ENCODE results near the gene YDJC. TPM values are rescaled to one million over a fixed set of nuclear protein-coding genes. Genes with fewer than 3 reads are reported as not detected.

YDJC gene
- total and polyA plus RNA-seq, 9 of the 15 experiments (the other 6 are each of a cell fraction or from before 2014, with no cell fraction given): 13.5 to 871 (median 164) TPM

GRCh38 chr22:21605887-21606564, 23.8 kb downstream of the YDJC start (continued):
- no peak for TF ChIP-seq ZFPM2 (CRISPR knock-in tag; IDR thresholded peaks at IDR 0.05)
- TF ChIP-seq, protein P1, sequence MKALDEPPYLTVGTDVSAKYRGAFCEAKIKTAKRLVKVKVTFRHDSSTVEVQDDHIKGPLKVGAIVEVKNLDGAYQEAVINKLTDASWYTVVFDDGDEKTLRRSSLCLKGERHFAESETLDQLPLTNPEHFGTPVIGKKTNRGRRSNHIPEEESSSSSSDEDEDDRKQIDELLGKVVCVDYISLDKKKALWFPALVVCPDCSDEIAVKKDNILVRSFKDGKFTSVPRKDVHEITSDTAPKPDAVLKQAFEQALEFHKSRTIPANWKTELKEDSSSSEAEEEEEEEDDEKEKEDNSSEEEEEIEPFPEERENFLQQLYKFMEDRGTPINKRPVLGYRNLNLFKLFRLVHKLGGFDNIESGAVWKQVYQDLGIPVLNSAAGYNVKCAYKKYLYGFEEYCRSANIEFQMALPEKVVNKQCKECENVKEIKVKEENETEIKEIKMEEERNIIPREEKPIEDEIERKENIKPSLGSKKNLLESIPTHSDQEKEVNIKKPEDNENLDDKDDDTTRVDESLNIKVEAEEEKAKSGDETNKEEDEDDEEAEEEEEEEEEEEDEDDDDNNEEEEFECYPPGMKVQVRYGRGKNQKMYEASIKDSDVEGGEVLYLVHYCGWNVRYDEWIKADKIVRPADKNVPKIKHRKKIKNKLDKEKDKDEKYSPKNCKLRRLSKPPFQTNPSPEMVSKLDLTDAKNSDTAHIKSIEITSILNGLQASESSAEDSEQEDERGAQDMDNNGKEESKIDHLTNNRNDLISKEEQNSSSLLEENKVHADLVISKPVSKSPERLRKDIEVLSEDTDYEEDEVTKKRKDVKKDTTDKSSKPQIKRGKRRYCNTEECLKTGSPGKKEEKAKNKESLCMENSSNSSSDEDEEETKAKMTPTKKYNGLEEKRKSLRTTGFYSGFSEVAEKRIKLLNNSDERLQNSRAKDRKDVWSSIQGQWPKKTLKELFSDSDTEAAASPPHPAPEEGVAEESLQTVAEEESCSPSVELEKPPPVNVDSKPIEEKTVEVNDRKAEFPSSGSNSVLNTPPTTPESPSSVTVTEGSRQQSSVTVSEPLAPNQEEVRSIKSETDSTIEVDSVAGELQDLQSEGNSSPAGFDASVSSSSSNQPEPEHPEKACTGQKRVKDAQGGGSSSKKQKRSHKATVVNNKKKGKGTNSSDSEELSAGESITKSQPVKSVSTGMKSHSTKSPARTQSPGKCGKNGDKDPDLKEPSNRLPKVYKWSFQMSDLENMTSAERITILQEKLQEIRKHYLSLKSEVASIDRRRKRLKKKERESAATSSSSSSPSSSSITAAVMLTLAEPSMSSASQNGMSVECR (CRISPR knock-in tag; IDR thresholded peaks at IDR 0.05): peak; percentile 81
- TF ChIP-seq YY1 (IDR thresholded peaks at IDR 0.05; ENCODE audit: borderline replicate concordance in 1 of 3, control insufficient read depth in 1 of 3, extremely low read depth in 1 of 3, insufficient read depth in 3 of 3, insufficient read length in 1 of 3, insufficient replicate concordance in 2 of 3, low read depth in 1 of 3, low read length in 2 of 3): no peak
- TF ChIP-seq CREBBP (IDR thresholded peaks at IDR 0.05; ENCODE audit: low read depth, low read length): no peak
- TF ChIP-seq, protein P2, sequence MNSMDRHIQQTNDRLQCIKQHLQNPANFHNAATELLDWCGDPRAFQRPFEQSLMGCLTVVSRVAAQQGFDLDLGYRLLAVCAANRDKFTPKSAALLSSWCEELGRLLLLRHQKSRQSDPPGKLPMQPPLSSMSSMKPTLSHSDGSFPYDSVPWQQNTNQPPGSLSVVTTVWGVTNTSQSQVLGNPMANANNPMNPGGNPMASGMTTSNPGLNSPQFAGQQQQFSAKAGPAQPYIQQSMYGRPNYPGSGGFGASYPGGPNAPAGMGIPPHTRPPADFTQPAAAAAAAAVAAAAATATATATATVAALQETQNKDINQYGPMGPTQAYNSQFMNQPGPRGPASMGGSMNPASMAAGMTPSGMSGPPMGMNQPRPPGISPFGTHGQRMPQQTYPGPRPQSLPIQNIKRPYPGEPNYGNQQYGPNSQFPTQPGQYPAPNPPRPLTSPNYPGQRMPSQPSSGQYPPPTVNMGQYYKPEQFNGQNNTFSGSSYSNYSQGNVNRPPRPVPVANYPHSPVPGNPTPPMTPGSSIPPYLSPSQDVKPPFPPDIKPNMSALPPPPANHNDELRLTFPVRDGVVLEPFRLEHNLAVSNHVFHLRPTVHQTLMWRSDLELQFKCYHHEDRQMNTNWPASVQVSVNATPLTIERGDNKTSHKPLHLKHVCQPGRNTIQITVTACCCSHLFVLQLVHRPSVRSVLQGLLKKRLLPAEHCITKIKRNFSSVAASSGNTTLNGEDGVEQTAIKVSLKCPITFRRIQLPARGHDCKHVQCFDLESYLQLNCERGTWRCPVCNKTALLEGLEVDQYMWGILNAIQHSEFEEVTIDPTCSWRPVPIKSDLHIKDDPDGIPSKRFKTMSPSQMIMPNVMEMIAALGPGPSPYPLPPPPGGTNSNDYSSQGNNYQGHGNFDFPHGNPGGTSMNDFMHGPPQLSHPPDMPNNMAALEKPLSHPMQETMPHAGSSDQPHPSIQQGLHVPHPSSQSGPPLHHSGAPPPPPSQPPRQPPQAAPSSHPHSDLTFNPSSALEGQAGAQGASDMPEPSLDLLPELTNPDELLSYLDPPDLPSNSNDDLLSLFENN (IDR thresholded peaks at IDR 0.05; ENCODE audit: low read depth in 2 of 2, low read length in 2 of 2): no peak
- no peak for TF ChIP-seq HMG20B (CRISPR knock-in tag; IDR thresholded peaks at IDR 0.05)
- TF ChIP-seq, protein P3, sequence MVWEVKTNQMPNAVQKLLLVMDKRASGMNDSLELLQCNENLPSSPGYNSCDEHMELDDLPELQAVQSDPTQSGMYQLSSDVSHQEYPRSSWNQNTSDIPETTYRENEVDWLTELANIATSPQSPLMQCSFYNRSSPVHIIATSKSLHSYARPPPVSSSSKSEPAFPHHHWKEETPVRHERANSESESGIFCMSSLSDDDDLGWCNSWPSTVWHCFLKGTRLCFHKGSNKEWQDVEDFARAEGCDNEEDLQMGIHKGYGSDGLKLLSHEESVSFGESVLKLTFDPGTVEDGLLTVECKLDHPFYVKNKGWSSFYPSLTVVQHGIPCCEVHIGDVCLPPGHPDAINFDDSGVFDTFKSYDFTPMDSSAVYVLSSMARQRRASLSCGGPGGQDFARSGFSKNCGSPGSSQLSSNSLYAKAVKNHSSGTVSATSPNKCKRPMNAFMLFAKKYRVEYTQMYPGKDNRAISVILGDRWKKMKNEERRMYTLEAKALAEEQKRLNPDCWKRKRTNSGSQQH (CRISPR knock-in tag; IDR thresholded peaks at IDR 0.05): peak; percentile 80; the same call in 1 of the 2 replicates
- TF ChIP-seq ZNF57 (CRISPR knock-in tag; IDR thresholded peaks at IDR 0.05): 0 out of 2 replicates have a peak, but pooled peaks have one; percentile 49
- TF ChIP-seq FOXK2 (conservative IDR thresholded peaks at IDR 0.05 in 1 of 2, IDR thresholded peaks at IDR 0.05 in 1 of 2; ENCODE audit: low read depth in 2 of 2): no peak
- TF ChIP-seq, protein P4, sequence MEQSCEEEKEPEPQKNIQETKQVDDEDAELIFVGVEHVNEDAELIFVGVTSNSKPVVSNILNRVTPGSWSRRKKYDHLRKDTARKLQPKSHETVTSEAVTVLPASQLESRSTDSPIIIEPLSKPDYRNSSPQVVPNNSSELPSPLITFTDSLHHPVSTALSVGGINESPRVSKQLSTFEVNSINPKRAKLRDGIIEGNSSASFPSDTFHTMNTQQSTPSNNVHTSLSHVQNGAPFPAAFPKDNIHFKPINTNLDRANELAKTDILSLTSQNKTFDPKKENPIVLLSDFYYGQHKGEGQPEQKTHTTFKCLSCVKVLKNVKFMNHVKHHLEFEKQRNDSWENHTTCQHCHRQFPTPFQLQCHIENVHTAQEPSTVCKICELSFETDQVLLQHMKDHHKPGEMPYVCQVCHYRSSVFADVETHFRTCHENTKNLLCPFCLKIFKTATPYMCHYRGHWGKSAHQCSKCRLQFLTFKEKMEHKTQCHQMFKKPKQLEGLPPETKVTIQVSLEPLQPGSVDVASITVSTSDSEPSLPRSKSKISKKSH (CRISPR knock-in tag; IDR thresholded peaks at IDR 0.05): 0 out of 2 replicates have a peak, but pooled peaks have one; percentile 53
- peak; percentile 36 for TF ChIP-seq CHD1 (IDR thresholded peaks at IDR 0.05; ENCODE audit: low read length)
- TF ChIP-seq SLC30A9 (CRISPR knock-in tag; IDR thresholded peaks at IDR 0.05): no peak
- no peak for TF ChIP-seq XRCC4 (IDR thresholded peaks at IDR 0.05; ENCODE audit: extremely low read depth, insufficient read depth, insufficient read length)
- TF ChIP-seq NFXL1 (CRISPR knock-in tag; IDR thresholded peaks at IDR 0.05): no peak
- TF ChIP-seq ZNF41 (CRISPR knock-in tag; conservative IDR thresholded peaks at IDR 0.05): 0 out of 2 replicates have a peak, but pooled peaks have one; percentile 46

Data from K562 (cell line).